Measurements from ENCODE around the gene LCOR.

- no peak for TF ChIP-seq SNAI2 (CRISPR knock-in tag; IDR thresholded peaks at IDR 0.05)
- no peak for TF ChIP-seq ZNF8 (CRISPR knock-in tag; IDR thresholded peaks at IDR 0.05)
- TF ChIP-seq TOX (CRISPR knock-in tag; IDR thresholded peaks at IDR 0.05; ENCODE audit: borderline replicate concordance), result no peak
- TF ChIP-seq ARNTL (CRISPR knock-in tag; IDR thresholded peaks at IDR 0.05; ENCODE audit: borderline replicate concordance, low read depth), result no peak
- TF ChIP-seq GLIS3 (CRISPR knock-in tag; IDR thresholded peaks at IDR 0.05), result no peak
- no peak for TF ChIP-seq RARB (CRISPR knock-in tag; IDR thresholded peaks at IDR 0.05)
- no peak for TF ChIP-seq TSHZ2 (CRISPR knock-in tag; IDR thresholded peaks at IDR 0.05)
- TF ChIP-seq OSR1 (CRISPR knock-in tag; IDR thresholded peaks at IDR 0.05), result no peak
- TF ChIP-seq CSDC2 (CRISPR knock-in tag; IDR thresholded peaks at IDR 0.05), result no peak
These were observed 167.9 kb downstream of the LCOR start for GRCh38 chr10:96999987-97000386.

Data from SK-N-SH treated with all-trans-retinoic acid at 6 μM for 48 hours (cell line).